Erythroblast (primary cell): ENCODE data around the gene ANKRD61.
"Not testable (repeated sequence)": the region's sequence is repeated elsewhere in the genome, so short reads cannot be mapped to it uniquely, and the experiment has no call there.

Source experiments
- DNase-seq, 2 experiments: peaks; one replicate each; lab custom pipeline; 2025; lab: John Stamatoyannopoulos, UW
- GATA1 ChIP-seq: IDR thresholded peaks from 2 replicates; pipeline ENCODE4 v1.6.1; 2011; ENCODE audit warnings: low read depth, mild to moderate bottlenecking, control low read depth, low read length, moderate library complexity
- POLR2A ChIP-seq: IDR thresholded peaks from 2 replicates; pipeline ENCODE4 v1.6.1; 2011; ENCODE audit warnings: mild to moderate bottlenecking, low read length

ANKRD61 gene

GRCh38 chr7:6030988-6031387 is at the start of gene ANKRD61:
Gene ANKRD61, plus strand, starts transcription at chr7:6031376. Its CDS starts 0 bp downstream, at chr7:6031376.
- no peak for DNase-seq
- TF ChIP-seq GATA1 = no peak
- no peak for TF ChIP-seq POLR2A

GRCh38 chr7:5987061-5987460 is 44.1 kb upstream of the ANKRD61 start:
- not testable (repeated sequence) for DNase-seq

- DNase-seq = peak; percentile 73 to 86
- no peak for TF ChIP-seq GATA1
- TF ChIP-seq POLR2A = no peak
These were observed 33.9 kb upstream of the ANKRD61 start for GRCh38 chr7:5997210-5997808.

- DNase-seq = no peak
- TF ChIP-seq POLR2A = no peak
- TF ChIP-seq GATA1 = no peak
These were observed 23.8 kb upstream of the ANKRD61 start for GRCh38 chr7:6007386-6007785.

- not testable (repeated sequence) for DNase-seq
These were observed 23.2 kb upstream of the ANKRD61 start for GRCh38 chr7:6007835-6008590.

- no peak for TF ChIP-seq GATA1
- peak; percentile 96 for TF ChIP-seq POLR2A
- DNase-seq = peak; percentile 98
These were observed 22.2 kb upstream of the ANKRD61 start, which contains the start of the genes AIMP2 and PMS2 for GRCh38 chr7:6008668-6009611. Gene AIMP2, plus strand, starts transcription at chr7:6009272. Its CDS starts 92 bp downstream, at chr7:6009364. Gene PMS2, minus strand, starts transcription at chr7:6009049. Its CDS starts 30 bp downstream, at chr7:6009019.

- DNase-seq = not testable (repeated sequence)
These were observed 20.8 kb upstream of the ANKRD61 start for GRCh38 chr7:6010370-6010769.

GRCh38 chr7:6011541-6011940 is 19.6 kb upstream of the ANKRD61 start:
- no peak for TF ChIP-seq POLR2A
- TF ChIP-seq GATA1 = no peak
- DNase-seq = no peak

- TF ChIP-seq POLR2A (no peak), GATA1 (no peak)
- DNase-seq = no peak
These were observed 18.6 kb upstream of the ANKRD61 start for GRCh38 chr7:6012355-6013104.

- peak; percentile 69 to 84 for DNase-seq
- TF ChIP-seq GATA1 (no peak), POLR2A (peak; percentile 22)
These were observed 15.1 kb upstream of the ANKRD61 start for GRCh38 chr7:6015917-6016652.

GRCh38 chr7:6016653-6016966 is 14.6 kb upstream of the ANKRD61 start:
- no peak for TF ChIP-seq POLR2A
- TF ChIP-seq GATA1 = no peak
- DNase-seq = no peak

GRCh38 chr7:6020371-6021286 is 10.5 kb upstream of the ANKRD61 start:
- TF ChIP-seq POLR2A (no peak), GATA1 (no peak)
- DNase-seq = peak in 1 of 2 experiments; percentile 55
